Measurements from ENCODE around the gene TOX3. TPM values are rescaled to one million over a fixed set of nuclear protein-coding genes. Genes with fewer than 3 reads are reported as not detected.

TOX3 gene
- total RNA-seq, 1 experiment from 2014 or later: 20.2 TPM

GRCh38 chr16:52440248-52440647 lies 106.7 kb downstream of the TOX3 start:
- no peak overlapping the region for H3K4me2 ChIP-seq (ENCODE audit: insufficient read depth, insufficient read length, low read length)
- H3K27ac Mint-ChIP-seq: peak overlapping the region in 2 of 3 experiments; percentile 19 to 51; a peak in 3 of 7 replicates
- no peaks in the 10 kb centered on the region; the same call in 1 of the 2 replicates for H3K27me3 ChIP-seq (ENCODE audit: insufficient read depth, low read length)
- no peak overlapping the region for H2BK20ac ChIP-seq (ENCODE audit: low read depth, low read length, poor library complexity, severe bottlenecking)
- no peak for TF ChIP-seq CTCF (conservative IDR thresholded peaks at IDR 0.05)
- no peaks in the 10 kb centered on the region for H4K20me1 ChIP-seq (ENCODE audit: control insufficient read depth, insufficient read depth, insufficient read length)
- H3K56ac ChIP-seq (ENCODE audit: insufficient read length, low read depth, low read length): no peak overlapping the region
- H2BK12ac ChIP-seq (ENCODE audit: insufficient read length, low read depth, low read length): no peak overlapping the region
- H3K36me3 Mint-ChIP-seq (ENCODE audit: insufficient read depth in 1 of 3, low read depth in 3 of 3): peaks cover 38 to 57% (median 48%) of the 10 kb centered on the region in 3 experiments
- H3K23ac ChIP-seq (ENCODE audit: insufficient read length, low read depth, low read length): no peak overlapping the region
- H2AFZ ChIP-seq (ENCODE audit: low read length): no peak overlapping the region
- H2BK15ac ChIP-seq (ENCODE audit: low read depth, low read length): no peak overlapping the region
- H3K4ac ChIP-seq (ENCODE audit: low read depth, low read length): no peak overlapping the region
- peaks cover 15 to 22% of the 10 kb centered on the region in 2 experiments for H3K4me1 Mint-ChIP-seq
- DNase-seq: no peak
- H4K8ac ChIP-seq (replicated peaks; ENCODE audit: insufficient read length, low read depth, low read length): no peak overlapping the region
- H2BK5ac ChIP-seq (ENCODE audit: insufficient read length, low read length): no peak overlapping the region
- no peak overlapping the region for H3K27ac ChIP-seq (ENCODE audit: insufficient read length, low read depth, low read length)
- H2AK5ac ChIP-seq (ENCODE audit: insufficient read length, low read length): no peak overlapping the region
- H3K4me3 Mint-ChIP-seq: no peak overlapping the region
- no peak overlapping the region for H3K14ac ChIP-seq (ENCODE audit: insufficient read depth, low read length)
- H3K9ac ChIP-seq (ENCODE audit: extremely low read depth, insufficient read length, low read length): no peak overlapping the region
- H3K4me1 ChIP-seq (ENCODE audit: insufficient read depth, low read length): peaks cover 5% of the 10 kb centered on the region; the same call in 1 of the 2 replicates
- no peaks in the 10 kb centered on the region for H3K23me2 ChIP-seq (ENCODE audit: insufficient read length, low read depth, low read length, poor library complexity, severe bottlenecking)
- no CpG with 5 or more reads among the region's 2 CpGs for WGBS (ENCODE audit: extremely low coverage, insufficient read length, low lambda C conversion rate)
- no peaks in the 10 kb centered on the region for H3K79me2 ChIP-seq (ENCODE audit: insufficient read depth, low read length)
- no peak overlapping the region for H4K5ac ChIP-seq (ENCODE audit: insufficient read length, low read depth, low read length)
- peaks cover 8 to 11% of the 10 kb centered on the region in 2 experiments for H3K9me3 Mint-ChIP-seq
- H3K27me3 Mint-ChIP-seq (ENCODE audit: low read depth): no peaks in the 10 kb centered on the region
- H3K79me1 ChIP-seq (ENCODE audit: insufficient read depth, low read depth, low read length, poor library complexity, severe bottlenecking): no peaks in the 10 kb centered on the region
- no peak overlapping the region for H4K91ac ChIP-seq (ENCODE audit: insufficient read length, low read depth, low read length)
- H3K9me3 ChIP-seq (ENCODE audit: control insufficient read depth, low read depth, low read length): no peaks in the 10 kb centered on the region
- H2BK120ac ChIP-seq (ENCODE audit: low read depth, low read length, poor library complexity, severe bottlenecking): no peak overlapping the region
- H3K18ac ChIP-seq (ENCODE audit: insufficient read length, low read depth, low read length): no peak overlapping the region
- no peak overlapping the region for H3T11ph ChIP-seq (ENCODE audit: low read length)

All from H9 (cell line).